ENCODE measurements around the gene CDKN2B-AS1. TPM values are rescaled to one million over a fixed set of nuclear protein-coding genes. Genes with fewer than 3 reads are reported as not detected.

Gene CDKN2B-AS1
- total and polyA plus RNA-seq, 2 experiments from 2014 or later: 0.61 to 4.1 TPM

- H3K27ac ChIP-seq: no peak overlapping the region
These were observed 94.1 kb downstream of the CDKN2B-AS1 start for GRCh38 chr9:22088717-22089061.

GRCh38 chr9:22097707-22098106 lies 103.1 kb downstream of the CDKN2B-AS1 start:
- in situ Hi-C loops (cut with MboI): no loop called here
- no peak overlapping the region for H3K9ac ChIP-seq
- H3K36me3 ChIP-seq (ENCODE audit: low read depth): no peaks in the 10 kb centered on the region

More at GRCh38 chr9:22088717-22089061, 94.1 kb downstream of the CDKN2B-AS1 start:
- peaks cover 15% of the 10 kb centered on the region for H3F3A ChIP-seq (ENCODE audit: insufficient read depth)
- no peak overlapping the region for H2AFZ ChIP-seq
- WGBS, 2 experiments (ENCODE audit: low coverage in 1 of 2, low lambda C conversion rate in 2 of 2, missing lambda C conversion rate in 2 of 2): 50 to 58% methylated on average over 1 of the region's 1 CpG
- H3K4me2 ChIP-seq (ENCODE audit: unreplicated experiment): no peak overlapping the region
- no peak overlapping the region for H3K4me3 ChIP-seq
- in situ Hi-C loops (cut with MboI): no loop called here
- no peaks in the 10 kb centered on the region for H3K9me3 ChIP-seq (ENCODE audit: low read depth)
- H3K9me2 ChIP-seq (ENCODE audit: insufficient read depth): no peaks in the 10 kb centered on the region
- H3K9ac ChIP-seq: no peak overlapping the region
- no peaks in the 10 kb centered on the region for H3K27me3 ChIP-seq (replicated peaks; ENCODE audit: insufficient read depth)
- H4K20me1 ChIP-seq (ENCODE audit: insufficient read depth): no peaks in the 10 kb centered on the region
- TF ChIP-seq EZH2 (IDR thresholded peaks at IDR 0.05; ENCODE audit: insufficient read depth, poor library complexity, severe bottlenecking): no peak
- TF ChIP-seq EZH2phosphoT487 (IDR thresholded peaks at IDR 0.05; ENCODE audit: insufficient read depth, low read depth): no peak
- no peaks in the 10 kb centered on the region for H3K36me3 ChIP-seq (ENCODE audit: low read depth)
- no peaks in the 10 kb centered on the region for H3K79me2 ChIP-seq (ENCODE audit: insufficient read depth)
- H3K4me1 ChIP-seq (ENCODE audit: insufficient read depth): peaks cover 14% of the 10 kb centered on the region
- no peak for DNase-seq

GRCh38 chr9:22098643-22099332 lies 104.2 kb downstream of the CDKN2B-AS1 start:
- 40 to 54% methylated on average over 3 of the region's 3 CpGs for WGBS, 2 experiments (ENCODE audit: low coverage in 1 of 2, low lambda C conversion rate in 2 of 2, missing lambda C conversion rate in 2 of 2)
- Histone ChIP-seq H3K79me2 (ENCODE audit: insufficient read depth) (no peaks in the 10 kb centered on the region), H3K9me3 (ENCODE audit: low read depth) (no peaks in the 10 kb centered on the region), H2AFZ (0 out of 2 replicates have a peak overlapping the region, but pooled peaks have one; percentile 20), H3K27me3 (replicated peaks; ENCODE audit: insufficient read depth) (no peaks in the 10 kb centered on the region), H3K36me3 (ENCODE audit: low read depth) (no peaks in the 10 kb centered on the region), H3F3A (ENCODE audit: insufficient read depth) (peaks cover 22% of the 10 kb centered on the region), H3K4me1 (ENCODE audit: insufficient read depth) (peaks cover 35% of the 10 kb centered on the region), H3K4me2 (ENCODE audit: unreplicated experiment) (peak overlapping the region; percentile 5), H3K27ac (no peak overlapping the region), H3K9me2 (ENCODE audit: insufficient read depth) (no peaks in the 10 kb centered on the region), H3K9ac (no peak overlapping the region), H4K20me1 (ENCODE audit: insufficient read depth) (no peaks in the 10 kb centered on the region), H3K4me3 (no peak overlapping the region)
- in situ Hi-C loops (cut with MboI): no loop called here
- TF ChIP-seq EZH2phosphoT487 (IDR thresholded peaks at IDR 0.05; ENCODE audit: insufficient read depth, low read depth): no peak
- TF ChIP-seq EZH2 (IDR thresholded peaks at IDR 0.05; ENCODE audit: insufficient read depth, poor library complexity, severe bottlenecking): no peak
- no peak for DNase-seq

More at GRCh38 chr9:22097707-22098106, 103.1 kb downstream of the CDKN2B-AS1 start:
- no peak overlapping the region for H3K4me2 ChIP-seq (ENCODE audit: unreplicated experiment)
- H3K4me3 ChIP-seq: no peak overlapping the region
- no peaks in the 10 kb centered on the region for H3K9me3 ChIP-seq (ENCODE audit: low read depth)
- no peak for TF ChIP-seq EZH2phosphoT487 (IDR thresholded peaks at IDR 0.05; ENCODE audit: insufficient read depth, low read depth)
- no peak for TF ChIP-seq EZH2 (IDR thresholded peaks at IDR 0.05; ENCODE audit: insufficient read depth, poor library complexity, severe bottlenecking)
- H3K27me3 ChIP-seq (replicated peaks; ENCODE audit: insufficient read depth): no peaks in the 10 kb centered on the region
- peaks cover 26% of the 10 kb centered on the region for H3K4me1 ChIP-seq (ENCODE audit: insufficient read depth)
- H3K79me2 ChIP-seq (ENCODE audit: insufficient read depth): no peaks in the 10 kb centered on the region
- H3K9me2 ChIP-seq (ENCODE audit: insufficient read depth): no peaks in the 10 kb centered on the region
- H2AFZ ChIP-seq: no peak overlapping the region
- H3K27ac ChIP-seq: peak overlapping the region; percentile 30; the same call in 1 of the 2 replicates
- peaks cover 15% of the 10 kb centered on the region for H3F3A ChIP-seq (ENCODE audit: insufficient read depth)
- 0 to 3% methylated on average over 1 of the region's 1 CpG for WGBS, 2 experiments (ENCODE audit: low coverage in 1 of 2, low lambda C conversion rate in 2 of 2, missing lambda C conversion rate in 2 of 2)
- peak; percentile 86 for DNase-seq
- H4K20me1 ChIP-seq (ENCODE audit: insufficient read depth): no peaks in the 10 kb centered on the region

- no peaks in the 10 kb centered on the region for H3K9me2 ChIP-seq (ENCODE audit: insufficient read depth)
- WGBS, 2 experiments (ENCODE audit: low coverage in 1 of 2, low lambda C conversion rate in 2 of 2, missing lambda C conversion rate in 2 of 2): 64 to 76% methylated on average over 2 of the region's 2 CpGs
- H3K27ac ChIP-seq: no peak overlapping the region
- no peak for TF ChIP-seq EZH2phosphoT487 (IDR thresholded peaks at IDR 0.05; ENCODE audit: insufficient read depth, low read depth)
- TF ChIP-seq EZH2 (IDR thresholded peaks at IDR 0.05; ENCODE audit: insufficient read depth, poor library complexity, severe bottlenecking): no peak
- H3K4me1 ChIP-seq (ENCODE audit: insufficient read depth): peaks cover 46% of the 10 kb centered on the region
- H3K27me3 ChIP-seq (replicated peaks; ENCODE audit: insufficient read depth): no peaks in the 10 kb centered on the region
- no peaks in the 10 kb centered on the region for H3K36me3 ChIP-seq (ENCODE audit: low read depth)
- H3K4me2 ChIP-seq (ENCODE audit: unreplicated experiment): no peak overlapping the region
- H2AFZ ChIP-seq: no peak overlapping the region
- no peak for DNase-seq
- in situ Hi-C loops (cut with MboI): loop anchor here (25.0 kb wide), 1 partner anchor 288 kb away; the partner anchor contains the start of gene MTAP
- H3K9me3 ChIP-seq (ENCODE audit: low read depth): no peaks in the 10 kb centered on the region
- no peak overlapping the region for H3K4me3 ChIP-seq
- H3K9ac ChIP-seq: no peak overlapping the region
- peaks cover 34% of the 10 kb centered on the region for H3F3A ChIP-seq (ENCODE audit: insufficient read depth)
- H3K79me2 ChIP-seq (ENCODE audit: insufficient read depth): no peaks in the 10 kb centered on the region
- no peaks in the 10 kb centered on the region for H4K20me1 ChIP-seq (ENCODE audit: insufficient read depth)
These were observed 106.0 kb downstream of the CDKN2B-AS1 start for GRCh38 chr9:22100626-22101025.

All from GM23248 (cell line).